Trophoblast cell (in vitro differentiated cells and primary cell): ENCODE results near the gene CHKA.
A peak's percentile ranks its signal among the peaks of the same experiment; 100 is the strongest.

ENCODE experiments used
- DNase-seq, 2 donors: peaks; one replicate each; pipeline ENCODE4 v3.0.0-alpha.2; 2016
- H2AFZ ChIP-seq: 2 replicates; pipeline ENCODE4 v1.6.1; 2013; ENCODE audit warnings: low read length, moderate library complexity, mild to moderate bottlenecking; ENCODE audit not compliant: insufficient read depth, poor library complexity
- H2AK5ac ChIP-seq: 2 replicates; pipeline ENCODE4 v1.6.1; 2013; ENCODE audit warnings: mild to moderate bottlenecking, low read length
- H2BK120ac ChIP-seq: 2 replicates; pipeline ENCODE4 v1.6.1; 2013; ENCODE audit warnings: low read length, mild to moderate bottlenecking, moderate library complexity; ENCODE audit not compliant: insufficient read depth, poor library complexity
- H2BK12ac ChIP-seq: 2 replicates; pipeline ENCODE4 v1.6.1; 2013; ENCODE audit warnings: mild to moderate bottlenecking, low read length, moderate library complexity
- H2BK5ac ChIP-seq: 2 replicates; pipeline ENCODE4 v1.6.1; 2013; ENCODE audit warnings: low read length, low read depth, moderate library complexity, mild to moderate bottlenecking; ENCODE audit not compliant: poor library complexity
- H3K14ac ChIP-seq: 2 replicates; pipeline ENCODE4 v1.6.1; 2013; ENCODE audit warnings: mild to moderate bottlenecking, low read length
- H3K18ac ChIP-seq: 2 replicates; pipeline ENCODE4 v1.6.1; 2013; ENCODE audit warnings: mild to moderate bottlenecking, low read length
- H3K23ac ChIP-seq: 2 replicates; pipeline ENCODE4 v1.6.1; 2013; ENCODE audit warnings: low read length
- H3K27ac ChIP-seq: 2 replicates; pipeline ENCODE4 v1.5.1; 2013; ENCODE audit warnings: low read depth, mild to moderate bottlenecking, inconsistent platforms, low read length, moderate library complexity
- H3K27me3 ChIP-seq: 2 replicates; pipeline ENCODE4 v1.6.1; 2013; ENCODE audit warnings: inconsistent platforms, mild to moderate bottlenecking, low read length, moderate library complexity; ENCODE audit not compliant: insufficient read depth
- H3K36me3 ChIP-seq, 2 experiments: 1 replicate in 1 of 2; 2 replicates in 1 of 2; pipeline ENCODE4 v1.6.1; 2013; ENCODE audit warnings: low read length in 2 of 2, mild to moderate bottlenecking in 2 of 2, moderate library complexity in 1 of 2; ENCODE audit not compliant: insufficient read depth in 2 of 2, control insufficient read depth in 1 of 2
- H3K4ac ChIP-seq: 2 replicates; pipeline ENCODE4 v1.6.1; 2013; ENCODE audit warnings: low read depth, mild to moderate bottlenecking, low read length, moderate library complexity
- H3K4me1 ChIP-seq, 2 experiments: 1 replicate in 1 of 2; 2 replicates in 1 of 2; pipeline ENCODE4 v1.6.1; 2013; ENCODE audit warnings: low read length in 2 of 2, mild to moderate bottlenecking in 2 of 2, moderate library complexity in 1 of 2; ENCODE audit not compliant: insufficient read depth in 2 of 2, control insufficient read depth in 1 of 2
- H3K4me2 ChIP-seq: 2 replicates; pipeline ENCODE4 v1.6.1; 2013; ENCODE audit warnings: inconsistent platforms, mild to moderate bottlenecking, low read length, moderate library complexity
- H3K4me3 ChIP-seq: 2 replicates; pipeline ENCODE4 v1.5.1; 2013; ENCODE audit warnings: mild to moderate bottlenecking, low read depth, low read length, inconsistent platforms
- H3K79me1 ChIP-seq: one replicate; pipeline ENCODE4 v1.6.1; 2013; ENCODE audit warnings: low read length
- H3K79me2 ChIP-seq: 2 replicates; pipeline ENCODE4 v1.6.1; 2013; ENCODE audit warnings: low read length, mild to moderate bottlenecking; ENCODE audit not compliant: control insufficient read depth, insufficient read depth, poor library complexity
- H3K9ac ChIP-seq: 2 replicates; pipeline ENCODE4 v1.6.1; 2013; ENCODE audit warnings: mild to moderate bottlenecking, low read length
- H3K9me3 ChIP-seq: 2 replicates; pipeline ENCODE4 v1.6.1; 2013; ENCODE audit warnings: low read depth, mild to moderate bottlenecking, control low read depth, inconsistent platforms, low read length; ENCODE audit not compliant: insufficient read depth
- H4K12ac ChIP-seq: 2 replicates; pipeline ENCODE4 v1.6.1; 2013; ENCODE audit warnings: low read depth, mild to moderate bottlenecking, low read length, moderate library complexity
- H4K8ac ChIP-seq: 2 replicates; pipeline ENCODE4 v1.6.1; 2013; ENCODE audit warnings: low read depth, mild to moderate bottlenecking, low read length, moderate library complexity
- H4K91ac ChIP-seq: one replicate; pipeline ENCODE4 v1.6.1; 2013; ENCODE audit warnings: low read depth, mild to moderate bottlenecking, low read length, moderate library complexity
- WGBS: extraction: QIAGEN DNeasy Blood & Tissue Kit; methylation state at CpG from one replicate; pipeline ENCODE4 v1.1.7; 2013; ENCODE audit warnings: missing lambda C conversion rate; ENCODE audit not compliant: insufficient read length, insufficient coverage; ENCODE audit errors: extremely low coverage; 5-methylcytosine and 5-hydroxymethylcytosine counted together

CHKA gene

DNA sequence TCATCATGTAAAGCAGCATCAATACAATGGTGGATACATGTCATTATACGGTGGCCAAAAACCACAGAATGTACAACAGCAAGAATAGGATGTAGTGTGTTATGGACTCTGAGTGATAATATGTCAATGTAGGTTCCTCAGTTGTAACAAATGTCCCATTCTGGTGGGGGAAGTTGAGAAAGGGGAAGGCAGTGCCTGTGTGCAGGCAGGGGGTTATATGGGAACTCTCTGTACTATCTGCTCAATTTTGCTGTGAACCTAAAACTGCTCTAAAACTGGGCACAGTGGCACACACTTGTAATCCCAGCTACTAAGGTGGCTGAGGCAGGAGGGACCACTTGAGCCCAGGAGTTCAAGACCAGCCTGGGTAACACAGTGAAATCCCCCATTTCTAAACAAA lies 5.9 kb downstream of the CHKA start:
- no peak overlapping the region for H4K8ac ChIP-seq
- DNase-seq = no peak
- no CpG with 5 or more reads among the region's 1 CpG for WGBS
- no peak overlapping the region for H2BK5ac ChIP-seq
- H3K4me1 ChIP-seq = peaks cover 7 to 10% of the 10 kb centered on the region in 2 experiments
- no peak overlapping the region for H2BK120ac ChIP-seq
- no peak overlapping the region for H2AK5ac ChIP-seq
- no peak overlapping the region for H3K4me2 ChIP-seq
- no peak overlapping the region for H3K23ac ChIP-seq
- no peak overlapping the region for H3K14ac ChIP-seq
- H2AFZ ChIP-seq = no peak overlapping the region
- H4K91ac ChIP-seq = no peak overlapping the region
- H3K9ac ChIP-seq = no peak overlapping the region
- no peak overlapping the region for H3K27ac ChIP-seq
- no peak overlapping the region for H3K4me3 ChIP-seq
- H4K12ac ChIP-seq = no peak overlapping the region
- H3K79me1 ChIP-seq = peaks cover 6% of the 10 kb centered on the region
- no peaks in the 10 kb centered on the region for H3K9me3 ChIP-seq
- H3K27me3 ChIP-seq = no peaks in the 10 kb centered on the region
- no peak overlapping the region for H2BK12ac ChIP-seq
- no peak overlapping the region for H3K18ac ChIP-seq
- peaks cover 3% of the 10 kb centered on the region in 2 experiments for H3K36me3 ChIP-seq
- peaks cover 12% of the 10 kb centered on the region for H3K79me2 ChIP-seq
- peak overlapping the region; percentile 35 for H3K4ac ChIP-seq

DNA sequence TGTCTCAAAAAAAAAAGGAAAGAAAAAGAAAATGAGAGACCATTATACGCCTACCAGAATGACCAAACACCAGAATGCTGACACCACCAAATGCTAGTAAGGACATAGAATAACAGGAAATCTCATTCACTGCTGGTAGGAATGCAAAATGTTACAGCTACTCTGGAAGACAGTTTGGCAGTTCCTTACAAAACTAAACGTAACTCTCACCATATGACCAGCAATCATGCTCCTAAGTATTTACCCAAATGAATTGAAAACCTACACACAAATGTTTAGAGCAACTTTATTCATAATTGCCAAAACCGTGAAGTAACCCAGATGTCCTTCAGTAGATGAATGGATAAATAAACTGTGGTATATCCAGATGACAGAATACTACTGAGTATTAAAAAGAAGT lies 7.2 kb downstream of the CHKA start:
- Histone ChIP-seq H4K91ac (no peak overlapping the region), H2BK12ac (no peak overlapping the region), H3K79me1 (no peaks in the 10 kb centered on the region), H2AFZ (no peak overlapping the region), H2AK5ac (no peak overlapping the region), H4K8ac (no peak overlapping the region), H3K4me2 (no peak overlapping the region), H3K79me2 (peaks cover 11% of the 10 kb centered on the region), H3K14ac (no peak overlapping the region), H3K9ac (no peak overlapping the region), H3K23ac (no peak overlapping the region), H4K12ac (no peak overlapping the region), H3K27ac (no peak overlapping the region), H3K4me1 (peaks cover 3 to 10% of the 10 kb centered on the region in 2 experiments), H3K4me3 (no peak overlapping the region), H2BK5ac (no peak overlapping the region), H2BK120ac (no peak overlapping the region), H3K18ac (no peak overlapping the region), H3K27me3 (no peaks in the 10 kb centered on the region), H3K36me3 (peaks cover 5% of the 10 kb centered on the region in 2 experiments), H3K9me3 (no peaks in the 10 kb centered on the region), H3K4ac (no peak overlapping the region)
- DNase-seq = peak in 1 of 2 donors; percentile 40
- WGBS = no CpG with 5 or more reads among the region's 3 CpGs

DNA sequence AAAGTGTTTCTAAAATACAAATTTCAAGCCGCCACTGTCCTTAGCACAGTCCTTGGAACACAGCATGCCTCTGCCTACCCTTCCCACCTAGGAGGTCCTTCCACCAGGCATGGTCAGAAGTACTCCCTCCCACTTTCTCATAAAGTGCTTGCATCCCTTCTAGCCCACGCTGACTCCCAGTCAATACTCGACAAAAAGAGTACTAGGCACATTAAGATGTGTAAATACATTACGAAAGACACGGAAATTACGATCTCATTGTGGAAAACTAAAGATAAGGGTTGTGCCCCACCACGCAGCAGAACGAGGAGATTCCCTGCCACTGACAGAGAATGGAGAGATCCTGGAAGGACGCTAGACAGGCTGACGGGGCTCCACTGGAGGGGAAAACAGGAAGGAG lies 13.5 kb downstream of the CHKA start:
- no peak overlapping the region for H2BK12ac ChIP-seq
- no peak overlapping the region for H2AFZ ChIP-seq
- no peak overlapping the region for H3K9ac ChIP-seq
- H3K27me3 ChIP-seq = no peaks in the 10 kb centered on the region
- H3K9me3 ChIP-seq = no peaks in the 10 kb centered on the region
- H2BK5ac ChIP-seq = no peak overlapping the region
- no peak overlapping the region for H4K12ac ChIP-seq
- no CpG with 5 or more reads among the region's 10 CpGs for WGBS
- H3K14ac ChIP-seq = no peak overlapping the region
- no peak overlapping the region for H4K91ac ChIP-seq
- peaks cover 3 to 5% of the 10 kb centered on the region in 2 experiments for H3K4me1 ChIP-seq
- no peak overlapping the region for H2BK120ac ChIP-seq
- H3K4me2 ChIP-seq = no peak overlapping the region
- no peak overlapping the region for H3K27ac ChIP-seq
- no peak overlapping the region for H2AK5ac ChIP-seq
- no peak overlapping the region for H3K23ac ChIP-seq
- no peak for DNase-seq
- H3K79me1 ChIP-seq = no peaks in the 10 kb centered on the region
- H3K79me2 ChIP-seq = peaks cover 10% of the 10 kb centered on the region
- H3K4ac ChIP-seq = peak overlapping the region; percentile 93
- H3K36me3 ChIP-seq = peaks cover 2 to 3% of the 10 kb centered on the region in 2 experiments
- no peak overlapping the region for H4K8ac ChIP-seq
- no peak overlapping the region for H3K4me3 ChIP-seq
- no peak overlapping the region for H3K18ac ChIP-seq

GRCh38 chr11:68106165-68106940 lies 14.8 kb downstream of the CHKA start:
- Histone ChIP-seq H3K4ac (no peak overlapping the region), H3K9me3 (no peaks in the 10 kb centered on the region), H2BK12ac (no peak overlapping the region), H3K23ac (no peak overlapping the region), H3K27me3 (no peaks in the 10 kb centered on the region), H4K12ac (no peak overlapping the region), H3K4me3 (no peak overlapping the region), H2AFZ (no peak overlapping the region), H3K9ac (no peak overlapping the region), H3K27ac (no peak overlapping the region), H4K8ac (no peak overlapping the region), H4K91ac (no peak overlapping the region), H3K79me2 (peaks cover 10% of the 10 kb centered on the region), H2AK5ac (no peak overlapping the region), H3K36me3 (peaks cover 2 to 3% of the 10 kb centered on the region in 2 experiments), H2BK120ac (no peak overlapping the region), H2BK5ac (no peak overlapping the region), H3K4me1 (peaks cover 3 to 5% of the 10 kb centered on the region in 2 experiments), H3K4me2 (no peak overlapping the region), H3K14ac (no peak overlapping the region), H3K18ac (no peak overlapping the region), H3K79me1 (no peaks in the 10 kb centered on the region)
- no CpG with 5 or more reads among the region's 8 CpGs for WGBS
- DNase-seq = no peak
